ENCODE measurements around the gene RSU1. TPM values are rescaled to one million over a fixed set of nuclear protein-coding genes. Genes with fewer than 3 reads are reported as not detected.

The RSU1 gene
- total and polyA plus RNA-seq, 10 of the 15 experiments (the other 5 are each of a cell fraction or from before 2014, with no cell fraction given) = 49.2 to 139 (median 81.3) TPM

DNA sequence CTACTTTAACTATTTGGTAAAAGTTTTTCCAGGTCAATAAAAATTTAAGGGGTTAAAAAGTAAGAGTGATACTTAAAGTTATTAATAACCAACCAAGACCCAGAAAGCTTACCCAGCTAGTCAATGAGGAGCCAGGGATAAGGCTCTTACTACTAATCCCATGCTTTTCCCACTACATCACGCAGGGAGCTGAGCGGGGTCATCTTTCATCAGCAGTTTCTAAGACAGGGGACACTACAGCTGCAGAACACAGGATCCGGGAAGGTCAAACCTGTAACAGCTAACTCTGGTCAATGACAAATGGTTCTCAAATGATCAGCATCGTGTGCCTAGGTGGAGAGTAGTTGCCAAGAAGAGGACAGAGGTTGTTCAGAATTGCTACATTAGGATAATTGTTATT lies 65.1 kb downstream of the RSU1 start:
- H3K36me3 ChIP-seq (ENCODE audit: control insufficient read depth in 2 of 2, insufficient read depth in 2 of 2, low read length in 1 of 2) = peaks cover 2 to 8% of the 10 kb centered on the region in 2 experiments; a peak in 2 of 4 replicates
- ChIA-PET POLR2A (no interaction called here), CTCF (interaction anchor here (1.0 to 1.2 kb wide), 2 partner anchors 10 to 19 kb away, joined by 3 read pairs; no protein-coding TSS in a partner anchor), RAD21 (ENCODE audit: unreplicated experiment) (no interaction called here), SMC1A (ENCODE audit: uncharacterized antibody, unreplicated experiment) (interaction anchor here (0.6 to 1.5 kb wide), 2 partner anchors 26 to 297 kb away, joined by 3 read pairs; no protein-coding TSS in a partner anchor)
- H3K27ac ChIP-seq (ENCODE audit: control insufficient read depth, insufficient read depth) = no peak overlapping the region
- no peak overlapping the region for H3K4me2 ChIP-seq (ENCODE audit: control insufficient read depth, insufficient read depth)
- H3K4me3 ChIP-seq = no peak overlapping the region
- no peak overlapping the region for H2AFZ ChIP-seq (ENCODE audit: control insufficient read depth, low read depth, low read length)
- TF ChIP-seq, protein P1, sequence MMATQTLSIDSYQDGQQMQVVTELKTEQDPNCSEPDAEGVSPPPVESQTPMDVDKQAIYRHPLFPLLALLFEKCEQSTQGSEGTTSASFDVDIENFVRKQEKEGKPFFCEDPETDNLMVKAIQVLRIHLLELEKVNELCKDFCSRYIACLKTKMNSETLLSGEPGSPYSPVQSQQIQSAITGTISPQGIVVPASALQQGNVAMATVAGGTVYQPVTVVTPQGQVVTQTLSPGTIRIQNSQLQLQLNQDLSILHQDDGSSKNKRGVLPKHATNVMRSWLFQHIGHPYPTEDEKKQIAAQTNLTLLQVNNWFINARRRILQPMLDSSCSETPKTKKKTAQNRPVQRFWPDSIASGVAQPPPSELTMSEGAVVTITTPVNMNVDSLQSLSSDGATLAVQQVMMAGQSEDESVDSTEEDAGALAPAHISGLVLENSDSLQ (IDR thresholded peaks at IDR 0.05) = no peak
- TF ChIP-seq IRF3 (IDR thresholded peaks at IDR 0.05) (no peak), ASH2L (IDR thresholded peaks at IDR 0.05; ENCODE audit: borderline replicate concordance, low read depth) (no peak), KDM1A (IDR thresholded peaks at IDR 0.05; ENCODE audit: borderline replicate concordance) (no peak)
- in situ Hi-C loops (cut with MboI) (no loop called here), intact Hi-C loops (cut with micrococcal nuclease; ENCODE audit: unreplicated experiment) (no loop called here)
- H3K9me3 ChIP-seq (replicated peaks; ENCODE audit: control insufficient read depth, insufficient read depth, low read length) = no peaks in the 10 kb centered on the region
- peak; percentile 44 for FAIRE-seq
- H3K4me1 ChIP-seq (ENCODE audit: control insufficient read depth, insufficient read depth, low read length) = no peaks in the 10 kb centered on the region
- no peak for ATAC-seq
- no peaks in the 10 kb centered on the region for H4K20me1 ChIP-seq (ENCODE audit: control insufficient read depth, insufficient read depth)
- WGBS (ENCODE audit: insufficient coverage, insufficient replicate concordance, low lambda C conversion rate, missing lambda C conversion rate) = 99% methylated on average over 4 of the region's 4 CpGs
- BruUV-seq (replicated peaks) = no TSS peak
- H3K9ac ChIP-seq (ENCODE audit: control insufficient read depth, insufficient read depth, low read length) = no peak overlapping the region
- H3K79me2 ChIP-seq (ENCODE audit: control insufficient read depth, insufficient read depth, low read length) = no peaks in the 10 kb centered on the region
- DNase-seq (ENCODE audit: low read depth, low spot score) = no peak
- H3K27me3 ChIP-seq (replicated peaks in 1 of 2; ENCODE audit: control insufficient read depth in 2 of 2, insufficient read depth in 2 of 2, low read length in 1 of 2) = no peaks in the 10 kb centered on the region

GRCh38 chr10:16751244-16751643 lies 66.0 kb downstream of the RSU1 start:
- H3K4me2 ChIP-seq (ENCODE audit: control insufficient read depth, insufficient read depth) = no peak overlapping the region
- no peak overlapping the region for H3K27ac ChIP-seq (ENCODE audit: control insufficient read depth, insufficient read depth)
- H4K20me1 ChIP-seq (ENCODE audit: control insufficient read depth, insufficient read depth) = no peaks in the 10 kb centered on the region
- no peak overlapping the region for H3K9ac ChIP-seq (ENCODE audit: control insufficient read depth, insufficient read depth, low read length)
- no peaks in the 10 kb centered on the region for H3K27me3 ChIP-seq (replicated peaks in 1 of 2; ENCODE audit: control insufficient read depth in 2 of 2, insufficient read depth in 2 of 2, low read length in 1 of 2)
- POLR2A ChIA-PET = no interaction called here
- intact Hi-C loops (cut with micrococcal nuclease; ENCODE audit: unreplicated experiment) (no loop called here), in situ Hi-C loops (cut with MboI) (no loop called here)
- DNase-seq (ENCODE audit: low read depth, low spot score) (no peak), ATAC-seq (no peak), FAIRE-seq (no peak)
- SMC1A ChIA-PET (ENCODE audit: uncharacterized antibody, unreplicated experiment) = interaction anchor here (1.5 kb wide), 1 partner anchor 18 kb away, joined by 4 read pairs; no protein-coding TSS in a partner anchor
- no peaks in the 10 kb centered on the region for H3K4me1 ChIP-seq (ENCODE audit: control insufficient read depth, insufficient read depth, low read length)
- whole genome bisulfite sequencing (ENCODE audit: insufficient coverage, insufficient replicate concordance, low lambda C conversion rate, missing lambda C conversion rate) = 98% methylated on average over 8 of the region's 8 CpGs
- no peaks in the 10 kb centered on the region for H3K9me3 ChIP-seq (replicated peaks; ENCODE audit: control insufficient read depth, insufficient read depth, low read length)
- RAD21 ChIA-PET (ENCODE audit: unreplicated experiment) = no interaction called here
- no peak overlapping the region for H3K4me3 ChIP-seq
- H3K79me2 ChIP-seq (ENCODE audit: control insufficient read depth, insufficient read depth, low read length) = no peaks in the 10 kb centered on the region
- CTCF ChIA-PET = no interaction called here
- TF ChIP-seq YY1 (IDR thresholded peaks at IDR 0.05; ENCODE audit: low read depth, low read length) = 0 out of 2 replicates have a peak, but pooled peaks have one; percentile 20
- no peak for TF ChIP-seq YBX1 (IDR thresholded peaks at IDR 0.05)
- TF ChIP-seq ZNF24 (IDR thresholded peaks at IDR 0.05) = no peak
- no peak overlapping the region for H2AFZ ChIP-seq (ENCODE audit: control insufficient read depth, low read depth, low read length)
- no TSS peak for BruUV-seq (replicated peaks)
- peaks cover 2 to 8% of the 10 kb centered on the region in 2 experiments; a peak in 2 of 4 replicates for H3K36me3 ChIP-seq (ENCODE audit: control insufficient read depth in 2 of 2, insufficient read depth in 2 of 2, low read length in 1 of 2)
